Measurements from ENCODE around the gene NRP1. TPM values are rescaled to one million over a fixed set of nuclear protein-coding genes. Genes with fewer than 3 reads are reported as not detected.

NRP1 gene
- total RNA-seq, 1 donor from 2014 or later = 486 TPM

GRCh38 chr10:33277135-33277536, 57.3 kb downstream of the NRP1 start:
- Mint-ChIP-seq H3K4me3 (ENCODE audit: unreplicated experiment) (no peak overlapping the region), H3K36me3 (ENCODE audit: low read depth, unreplicated experiment) (peaks cover 51% of the 10 kb centered on the region), H3K9me3 (ENCODE audit: unreplicated experiment) (no peaks in the 10 kb centered on the region), H3K4me1 (ENCODE audit: unreplicated experiment) (peaks cover 42% of the 10 kb centered on the region), H3K27me3 (ENCODE audit: unreplicated experiment) (no peaks in the 10 kb centered on the region), H3K27ac (ENCODE audit: unreplicated experiment) (no peak overlapping the region)
- TF ChIP-seq CTCF (IDR thresholded peaks at IDR 0.05; ENCODE audit: unreplicated experiment) = no peak
- no peak for DNase-seq (ENCODE audit: low spot score)

GRCh38 chr10:33276282-33276923, 58.1 kb downstream of the NRP1 start:
- no peak for TF ChIP-seq CTCF (IDR thresholded peaks at IDR 0.05; ENCODE audit: unreplicated experiment)
- no peak overlapping the region for H3K4me3 Mint-ChIP-seq (ENCODE audit: unreplicated experiment)
- H3K27ac Mint-ChIP-seq (ENCODE audit: unreplicated experiment) = no peak overlapping the region
- H3K4me1 Mint-ChIP-seq (ENCODE audit: unreplicated experiment) = peaks cover 42% of the 10 kb centered on the region
- no peak for DNase-seq (ENCODE audit: low spot score)
- H3K36me3 Mint-ChIP-seq (ENCODE audit: low read depth, unreplicated experiment) = peaks cover 50% of the 10 kb centered on the region
- H3K9me3 Mint-ChIP-seq (ENCODE audit: unreplicated experiment) = no peaks in the 10 kb centered on the region
- H3K27me3 Mint-ChIP-seq (ENCODE audit: unreplicated experiment) = no peaks in the 10 kb centered on the region

GRCh38 chr10:33274096-33274785, 60.2 kb downstream of the NRP1 start:
- no peak overlapping the region for H3K27ac Mint-ChIP-seq (ENCODE audit: unreplicated experiment)
- DNase-seq (ENCODE audit: low spot score) = no peak

GRCh38 chr10:33273295-33274002, 61.0 kb downstream of the NRP1 start:
- no peak overlapping the region for H3K27ac Mint-ChIP-seq (ENCODE audit: unreplicated experiment)
- DNase-seq (ENCODE audit: low spot score) = no peak
- H3K27me3 Mint-ChIP-seq (ENCODE audit: unreplicated experiment) = peaks cover 6% of the 10 kb centered on the region
- H3K9me3 Mint-ChIP-seq (ENCODE audit: unreplicated experiment) = no peaks in the 10 kb centered on the region
- TF ChIP-seq CTCF (IDR thresholded peaks at IDR 0.05; ENCODE audit: unreplicated experiment) = no peak
- H3K4me1 Mint-ChIP-seq (ENCODE audit: unreplicated experiment) = peaks cover 43% of the 10 kb centered on the region
- no peak overlapping the region for H3K4me3 Mint-ChIP-seq (ENCODE audit: unreplicated experiment)
- peaks cover 51% of the 10 kb centered on the region for H3K36me3 Mint-ChIP-seq (ENCODE audit: low read depth, unreplicated experiment)

More at GRCh38 chr10:33274096-33274785, 60.2 kb downstream of the NRP1 start:
- peaks cover 49% of the 10 kb centered on the region for H3K4me1 Mint-ChIP-seq (ENCODE audit: unreplicated experiment)
- H3K9me3 Mint-ChIP-seq (ENCODE audit: unreplicated experiment) = no peaks in the 10 kb centered on the region
- peaks cover 5% of the 10 kb centered on the region for H3K27me3 Mint-ChIP-seq (ENCODE audit: unreplicated experiment)
- no peak for TF ChIP-seq CTCF (IDR thresholded peaks at IDR 0.05; ENCODE audit: unreplicated experiment)
- peaks cover 54% of the 10 kb centered on the region for H3K36me3 Mint-ChIP-seq (ENCODE audit: low read depth, unreplicated experiment)
- H3K4me3 Mint-ChIP-seq (ENCODE audit: unreplicated experiment) = no peak overlapping the region
